SIG-M5 (cell line): Measurements from ENCODE around the gene CCDC174.
"Not testable (repeated sequence)": the region's sequence is repeated elsewhere in the genome, so short reads cannot be mapped to it uniquely, and the experiment has no call there.

Experiments
- DNase-seq: peaks from one replicate; lab custom pipeline; 2025; lab: John Stamatoyannopoulos, UW

The CCDC174 gene

DNA sequence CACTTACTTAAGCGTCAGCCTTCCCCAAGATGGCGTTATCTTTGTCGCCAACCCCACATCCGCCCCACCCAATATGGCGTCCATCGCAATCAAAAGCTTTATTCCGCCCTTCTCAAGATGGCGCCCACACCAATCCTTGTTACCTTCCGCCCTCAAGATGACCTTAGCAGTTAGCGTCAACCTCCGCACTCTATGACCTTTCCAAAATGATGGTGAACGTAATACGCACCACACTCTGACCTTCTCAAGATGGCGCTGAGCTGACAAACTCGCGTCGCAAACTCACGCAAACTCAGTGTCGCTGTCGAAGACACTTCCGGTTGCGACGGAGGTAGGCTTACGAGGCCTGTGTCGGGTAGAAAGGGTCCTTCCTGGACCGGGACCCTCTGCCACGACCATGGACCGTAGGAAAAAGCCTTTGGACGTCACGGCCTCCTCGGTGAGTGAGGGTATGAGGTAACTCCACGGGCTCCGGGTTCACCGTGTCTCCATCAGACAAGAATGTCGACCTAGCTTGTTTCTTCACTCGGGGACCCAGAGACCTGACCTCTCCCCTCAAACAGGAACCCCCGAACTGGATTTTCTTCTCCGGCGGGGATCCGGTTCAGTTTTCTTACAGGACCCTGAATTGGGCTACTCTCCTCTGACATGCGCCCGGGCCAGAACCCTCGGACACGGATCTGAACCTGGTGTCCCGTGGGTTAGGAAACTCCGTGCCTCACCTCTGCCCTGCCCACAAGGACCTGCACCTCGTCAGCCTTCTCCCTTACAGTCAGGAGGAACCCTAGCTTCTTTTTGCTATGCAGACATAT is at the start of gene CCDC174:
TSS of gene CCDC174 (plus strand) at position 323 of the 812 bp plus-strand sequence. CDS start at position 398, 75 bp downstream.
- DNase-seq = peak; percentile 99

DNA sequence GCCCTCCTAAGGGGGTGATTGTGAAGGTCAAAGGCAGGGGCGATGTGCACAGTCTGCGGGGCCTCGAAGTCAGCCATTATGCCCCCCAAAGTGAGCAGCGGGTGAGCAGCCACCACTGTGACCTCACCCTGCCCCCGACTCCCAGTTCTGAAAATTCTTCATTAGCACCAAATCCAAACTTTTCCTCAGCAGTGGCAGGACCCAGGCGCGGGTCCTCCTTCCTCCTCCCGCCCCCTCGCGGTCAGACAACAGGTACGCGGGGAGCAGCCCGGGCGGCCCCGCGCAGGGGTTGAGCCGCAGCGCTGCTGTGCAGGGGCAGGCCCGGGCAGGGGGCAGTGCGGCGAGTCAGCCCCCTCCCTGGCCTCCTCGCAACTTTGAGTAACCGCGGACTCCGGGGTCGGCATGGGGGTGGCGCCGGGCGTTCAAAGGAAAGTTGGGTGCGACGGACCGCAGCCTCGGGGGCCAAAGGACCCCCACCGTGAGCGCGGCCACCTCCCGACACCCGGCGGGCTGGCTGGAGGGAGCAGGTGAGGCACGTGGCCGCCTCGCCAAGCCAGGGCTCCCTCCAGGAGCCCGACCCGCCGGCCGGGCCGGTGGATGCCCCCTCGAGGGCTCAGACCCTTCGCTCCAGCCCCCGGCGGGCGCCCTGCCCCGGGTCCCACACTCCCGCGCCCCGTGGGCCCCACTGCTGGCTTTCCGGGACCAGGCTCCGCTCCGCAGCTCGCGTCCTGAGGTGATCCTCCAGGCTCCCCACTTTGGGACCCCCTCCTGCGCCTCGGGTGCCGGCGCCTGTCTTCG is 49.4 kb upstream of the CCDC174 start:
- DNase-seq = no peak

- DNase-seq = no peak
Measured at GRCh38 chr3:14602804-14603644, 48.5 kb upstream of the CCDC174 start.

DNA sequence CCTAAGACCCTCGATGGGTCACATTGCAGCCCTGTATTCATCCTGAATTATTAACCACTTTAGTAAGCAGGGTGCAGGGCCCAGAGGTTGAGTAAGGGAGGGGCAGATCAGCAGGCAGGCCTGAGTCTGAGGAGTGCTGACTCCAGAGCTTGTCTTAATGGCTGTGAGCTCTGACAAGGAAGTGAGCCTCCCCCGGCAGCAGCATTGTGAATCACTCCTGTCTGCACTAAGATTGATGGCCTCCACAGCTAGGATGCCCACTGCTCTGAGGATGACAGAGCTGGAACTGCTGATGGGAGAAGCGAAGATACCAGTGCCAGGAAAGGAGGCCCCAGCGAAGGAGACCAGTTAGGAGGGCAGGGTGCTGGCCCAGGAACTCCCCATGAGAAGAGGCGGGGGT is 46.5 kb upstream of the CCDC174 start:
- DNase-seq = no peak

GRCh38 chr3:14605744-14606143 is 45.8 kb upstream of the CCDC174 start:
- no peak for DNase-seq

DNA sequence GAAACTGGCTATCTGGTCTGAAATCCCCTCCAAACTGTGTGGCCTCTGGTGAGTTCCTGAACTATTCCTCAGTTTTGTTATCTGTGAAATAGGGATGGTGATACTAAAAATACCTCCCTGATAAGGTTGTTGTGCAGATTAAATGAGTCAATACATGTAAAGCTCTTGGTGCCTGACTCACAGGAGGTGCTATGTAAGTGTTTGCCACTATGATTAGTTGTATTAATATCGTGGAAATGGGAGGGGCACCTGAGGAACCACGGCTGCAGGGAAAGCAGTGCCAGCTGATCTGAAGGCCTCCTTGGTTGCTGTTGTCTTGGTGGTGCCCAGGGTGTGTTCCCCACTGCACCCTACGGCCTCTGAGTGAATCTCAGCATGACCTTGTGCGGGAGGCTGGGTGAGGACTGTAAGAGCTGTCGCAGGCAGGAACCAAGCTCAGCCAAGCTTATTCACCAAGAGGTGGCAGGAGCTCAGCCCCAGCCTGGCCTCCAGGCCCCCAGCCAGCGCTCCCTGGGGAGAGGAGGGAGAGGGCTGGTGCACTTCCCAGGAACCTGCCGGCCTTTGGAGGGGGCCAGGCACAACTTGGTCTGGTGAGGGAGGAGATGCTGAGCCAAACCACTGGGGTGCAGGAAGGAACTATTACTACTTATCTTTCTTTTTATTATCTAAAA is 44.8 kb upstream of the CCDC174 start:
- DNase-seq = no peak

GRCh38 chr3:14608298-14608697 is 43.3 kb upstream of the CCDC174 start:
- DNase-seq = no peak

- DNase-seq = not testable (repeated sequence)
Measured at GRCh38 chr3:14609058-14609457, 42.5 kb upstream of the CCDC174 start.

- DNase-seq = no peak
Measured at GRCh38 chr3:14609506-14609905, 42.1 kb upstream of the CCDC174 start.

GRCh38 chr3:14609941-14610340 is 41.6 kb upstream of the CCDC174 start:
- no peak for DNase-seq

DNA sequence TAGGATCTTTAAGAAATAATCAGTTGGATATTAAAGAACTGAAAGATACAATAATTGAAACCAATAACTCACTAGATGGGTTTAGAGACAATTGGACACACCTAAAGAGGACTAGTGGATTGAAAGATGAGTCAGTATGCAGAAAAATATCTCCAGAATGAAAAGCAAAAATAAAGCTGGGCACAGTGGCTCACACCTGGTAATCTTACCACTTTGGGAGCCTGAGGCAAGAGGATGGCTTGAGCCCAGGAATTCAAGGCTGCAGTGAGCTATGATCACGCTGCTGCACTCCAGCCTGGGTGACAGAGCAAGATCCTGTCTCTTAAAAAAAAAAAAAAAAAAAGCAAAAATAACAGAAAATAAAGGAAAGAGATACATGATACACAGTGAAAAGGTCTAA is 37.4 kb upstream of the CCDC174 start:
- DNase-seq = no peak

GRCh38 chr3:14614862-14615261 is 36.7 kb upstream of the CCDC174 start:
- no peak for DNase-seq

DNA sequence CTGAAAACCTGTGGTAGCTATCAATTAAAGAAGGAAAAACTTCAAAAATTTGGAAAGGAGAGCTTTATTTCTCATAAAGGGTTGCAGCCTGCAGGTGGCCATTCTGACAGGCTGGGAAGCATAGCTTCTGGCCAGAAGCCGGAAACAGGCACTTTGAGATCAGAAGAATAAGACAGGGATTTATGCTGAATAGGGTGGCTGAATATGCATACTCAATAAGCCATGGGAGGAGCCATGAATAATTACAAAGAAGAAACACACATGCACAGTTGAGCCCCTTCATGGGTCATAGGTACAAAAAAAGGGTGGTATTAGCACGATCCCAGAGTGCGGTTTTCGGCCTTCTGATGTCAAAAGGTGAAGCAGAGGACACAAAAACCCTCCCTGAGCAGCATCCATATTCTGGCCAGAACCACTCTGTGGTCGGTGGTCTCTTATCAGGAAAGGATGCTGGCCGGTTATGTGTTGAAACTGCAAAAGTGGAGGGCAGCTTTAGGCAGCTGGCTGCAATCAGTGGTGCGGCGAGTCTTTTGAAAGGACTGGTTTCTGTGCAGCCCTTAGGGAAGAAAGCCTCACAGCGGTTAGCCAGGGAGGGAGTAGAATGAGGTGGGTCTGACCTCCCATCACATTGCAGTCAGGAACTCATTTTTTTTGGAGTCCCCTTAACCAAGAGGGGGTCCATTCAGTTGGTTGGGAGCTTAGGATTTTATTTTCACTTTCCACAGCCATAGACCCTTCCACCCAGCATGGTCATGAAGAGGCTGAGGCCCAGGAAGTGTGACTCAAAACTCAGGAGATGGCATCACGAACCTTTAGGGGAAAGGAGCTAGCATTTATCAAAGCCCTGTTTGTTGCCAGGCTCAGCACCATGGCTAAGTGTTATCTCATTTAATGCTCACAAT is 34.7 kb upstream of the CCDC174 start:
- no peak for DNase-seq

DNA sequence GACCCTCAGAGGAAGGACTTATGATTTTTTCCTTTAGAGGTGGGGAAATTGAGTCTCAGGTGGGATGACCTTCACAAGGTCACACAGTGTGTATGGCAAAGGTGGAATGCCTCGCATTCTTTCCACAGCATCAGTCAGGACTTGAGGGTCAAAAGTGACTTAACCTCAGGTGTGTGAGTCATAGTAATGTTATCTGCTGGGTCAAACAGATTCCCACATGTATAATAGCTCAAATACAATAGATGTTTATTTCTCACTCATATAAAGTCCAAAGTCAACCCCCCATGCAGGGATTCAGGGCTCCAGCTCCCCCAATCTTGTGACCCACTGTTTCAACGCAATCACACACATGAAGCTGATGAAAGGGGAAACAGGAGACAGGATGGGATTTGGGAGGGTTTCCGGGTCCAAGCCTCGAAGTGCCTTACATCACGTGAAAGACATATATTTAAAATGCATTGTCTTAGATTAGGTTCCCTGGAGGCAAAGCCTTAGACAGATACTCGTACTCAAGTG is 34.0 kb upstream of the CCDC174 start:
- no peak for DNase-seq

- no peak for DNase-seq
Measured at GRCh38 chr3:14619605-14620004, 32.0 kb upstream of the CCDC174 start.

DNA sequence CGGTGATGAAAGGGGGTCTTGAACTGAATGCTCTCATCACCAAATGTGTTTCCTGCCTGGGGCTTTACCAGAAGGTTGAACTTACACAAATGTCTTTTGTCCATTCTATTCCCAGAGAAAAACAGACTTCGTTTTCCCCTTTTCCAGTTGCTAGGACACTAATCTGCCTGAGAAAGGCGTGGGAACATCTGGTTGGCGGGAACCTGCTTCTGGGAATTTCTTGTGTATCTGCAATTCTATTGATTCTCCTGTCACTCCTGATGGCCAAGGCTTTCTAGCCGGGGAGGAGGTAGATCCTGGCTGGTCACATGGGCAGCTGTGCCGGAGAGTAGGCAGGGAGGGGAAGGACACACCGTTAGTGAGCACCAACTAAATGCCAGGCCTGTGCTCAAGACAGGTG is 31.1 kb upstream of the CCDC174 start:
- no peak for DNase-seq

- no peak for DNase-seq
Measured at GRCh38 chr3:14621093-14621492, 30.5 kb upstream of the CCDC174 start.

DNA sequence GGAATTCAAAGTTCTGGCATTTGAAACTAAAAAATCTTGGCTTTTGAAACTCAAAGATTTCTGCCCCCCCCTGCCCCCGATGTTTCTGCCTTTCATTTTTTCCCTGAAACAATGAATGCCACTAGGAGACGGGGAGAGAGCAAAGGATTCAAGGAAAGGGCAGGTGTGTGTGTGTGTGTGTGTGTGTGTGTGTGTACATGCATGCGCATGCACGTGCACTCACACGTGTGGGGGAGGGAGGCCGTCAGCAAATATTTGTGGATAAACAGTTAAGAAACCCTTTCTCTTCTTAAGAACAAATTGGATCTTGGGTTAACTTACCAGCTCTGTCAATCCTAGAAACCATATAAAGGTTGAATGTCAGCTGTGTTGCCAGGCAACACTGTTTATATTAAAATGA is 29.2 kb upstream of the CCDC174 start:
- no peak for DNase-seq

DNA sequence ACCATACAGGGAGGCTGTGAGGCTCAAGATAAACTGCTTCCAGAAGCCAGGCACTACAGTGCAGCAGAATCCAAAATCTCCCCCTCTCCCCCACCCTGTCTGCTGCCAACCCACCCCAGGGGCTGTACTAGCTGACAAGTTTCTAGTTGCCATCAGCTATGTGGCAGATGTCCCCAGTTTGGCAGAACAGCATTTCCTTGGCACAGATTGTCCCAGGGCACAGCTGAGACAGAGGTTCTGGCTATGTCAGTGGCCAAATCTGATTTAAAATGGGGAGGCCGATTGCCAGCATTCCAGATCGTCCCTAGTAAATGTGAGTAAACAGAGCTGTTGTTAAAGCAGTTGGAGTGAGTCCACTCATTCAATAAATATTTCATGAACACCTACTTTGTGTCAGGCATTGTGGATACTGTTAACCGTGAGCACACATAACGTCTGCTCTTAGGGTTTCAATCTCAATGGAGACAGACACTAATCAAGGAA is 28.0 kb upstream of the CCDC174 start:
- DNase-seq = no peak

GRCh38 chr3:14624498-14624897 is 27.1 kb upstream of the CCDC174 start:
- no peak for DNase-seq
